Endodermal cell (in vitro differentiated cells): ENCODE data around the gene KDM1B. TPM values are rescaled to one million over a fixed set of nuclear protein-coding genes. Genes with fewer than 3 reads are reported as not detected.

ENCODE experiments used
- DNase-seq: peaks from one replicate; pipeline ENCODE4 v3.0.0-alpha.2; 2017
- H3K27ac ChIP-seq: 2 replicates; pipeline ENCODE4 v1.5.1; 2013; ENCODE audit warnings: mild to moderate bottlenecking, low read depth, low read length, moderate library complexity
- H3K27me3 ChIP-seq: 2 replicates; pipeline ENCODE4 v1.6.1; 2013; ENCODE audit warnings: mild to moderate bottlenecking, low read length, moderate library complexity; ENCODE audit not compliant: insufficient read depth, control insufficient read depth, poor library complexity, severe bottlenecking
- H3K36me3 ChIP-seq: 2 replicates; pipeline ENCODE4 v1.7.0; 2013; ENCODE audit warnings: mild to moderate bottlenecking, low read length, moderate library complexity; ENCODE audit not compliant: control insufficient read depth, insufficient read depth
- H3K4me1 ChIP-seq: one replicate; pipeline ENCODE4 v1.7.0; 2013; ENCODE audit warnings: low read length; ENCODE audit not compliant: control insufficient read depth, insufficient read depth
- H3K4me3 ChIP-seq: 2 replicates; pipeline ENCODE4 v1.5.1; 2013; ENCODE audit warnings: mild to moderate bottlenecking, low read length, moderate library complexity
- H3K9ac ChIP-seq: 2 replicates; pipeline ENCODE4 v1.6.1; 2013; ENCODE audit warnings: mild to moderate bottlenecking, low read length, moderate library complexity; ENCODE audit not compliant: poor library complexity, severe bottlenecking; ENCODE audit errors: extremely low read depth
- H3K9me3 ChIP-seq: 2 replicates; pipeline ENCODE4 v1.6.1; 2013; ENCODE audit warnings: mild to moderate bottlenecking, low read length, moderate library complexity; ENCODE audit not compliant: control insufficient read depth
- H3K27ac Mint-ChIP-seq: 2 replicates; pipeline ENCODE4 v1.8.0; 2020; ENCODE audit warnings: mixed read lengths
- H3K27me3 Mint-ChIP-seq: 2 replicates; pipeline ENCODE4 v1.8.0; 2021; ENCODE audit warnings: mild to moderate bottlenecking, mixed read lengths; ENCODE audit not compliant: insufficient read depth
- H3K36me3 Mint-ChIP-seq: 2 replicates; pipeline ENCODE4 v1.8.0; 2020; ENCODE audit warnings: low read depth, mixed read lengths
- H3K4me1 Mint-ChIP-seq: 2 replicates; pipeline ENCODE4 v1.8.0; 2020; ENCODE audit warnings: mixed read lengths
- H3K4me3 Mint-ChIP-seq: 2 replicates; pipeline ENCODE4 v1.8.0; 2020; ENCODE audit warnings: mild to moderate bottlenecking, moderate library complexity, mixed read lengths
- H3K9me3 Mint-ChIP-seq: 2 replicates; pipeline ENCODE4 v1.8.0; 2020; ENCODE audit warnings: mild to moderate bottlenecking, mixed read lengths
- CTCF ChIP-seq: fragments of 200-600 bp; sonication (generic); conservative IDR thresholded peaks from 2 replicates; pipeline ENCODE4 v1.5.0; 2021; ENCODE audit warnings: antibody characterized with exemption, mild to moderate bottlenecking
- WGBS, 2 experiments: methylation state at CpG; one replicate each; pipeline versions ENCODE4 v1.1.5 to v1.1.7; 2013; ENCODE audit warnings: missing lambda C conversion rate in 2 of 2, mixed read lengths in 1 of 2; ENCODE audit not compliant: insufficient coverage in 1 of 2, insufficient read length in 1 of 2; 5-methylcytosine and 5-hydroxymethylcytosine counted together
- total RNA-seq, 2 donors: library from RNA; stranded (reverse); fragmentation: NEBNext Ultra II Directional in 1 of 2; extraction: Animal tissue kit (Norgen Biotek cat#: 25700) in 1 of 2; gene quantifications; 2 replicates in 1 of 2; 3 replicates in 1 of 2; pipeline ENCODE4 v1.2.1, GENCODE V29; 2021

The KDM1B gene
- total RNA-seq, 2 donors from 2014 or later = 7.7 to 9.3 TPM

- H3K27ac ChIP-seq = no peak overlapping the region
- H3K27me3 Mint-ChIP-seq = peaks cover 1% of the 10 kb centered on the region
- peaks cover 2% of the 10 kb centered on the region for H3K4me1 ChIP-seq
- no peaks in the 10 kb centered on the region for H3K9me3 ChIP-seq
- no peak overlapping the region for H3K9ac ChIP-seq
- no peaks in the 10 kb centered on the region for H3K27me3 ChIP-seq
- peaks cover 64% of the 10 kb centered on the region for H3K36me3 Mint-ChIP-seq
- DNase-seq = no peak
- peaks cover 51% of the 10 kb centered on the region for H3K36me3 ChIP-seq
- H3K4me3 ChIP-seq = peak overlapping the region; percentile 56
- 94 to 96% methylated on average over 2 of the region's 4 CpGs for WGBS, 2 experiments
- no peak for TF ChIP-seq CTCF
- H3K4me3 Mint-ChIP-seq = no peak overlapping the region
- no peaks in the 10 kb centered on the region for H3K9me3 Mint-ChIP-seq
- H3K4me1 Mint-ChIP-seq = peaks cover 22% of the 10 kb centered on the region
- peak overlapping the region; percentile 76 for H3K27ac Mint-ChIP-seq
Observed at GRCh38 chr6:18259675-18260447, 104.6 kb downstream of the KDM1B start.

GRCh38 chr6:18260448-18261106 is 105.4 kb downstream of the KDM1B start:
- Histone ChIP-seq H3K9me3 (peaks cover 7% of the 10 kb centered on the region), H3K4me3 (peak overlapping the region; percentile 97), H3K4me1 (peaks cover 2% of the 10 kb centered on the region), H3K27ac (no peak overlapping the region), H3K9ac (no peak overlapping the region), H3K36me3 (peaks cover 44% of the 10 kb centered on the region), H3K27me3 (no peaks in the 10 kb centered on the region)
- peak overlapping the region; percentile 76 for H3K27ac Mint-ChIP-seq
- peak; percentile 61 for DNase-seq
- peaks cover 3% of the 10 kb centered on the region for H3K27me3 Mint-ChIP-seq
- H3K4me1 Mint-ChIP-seq = peaks cover 29% of the 10 kb centered on the region
- no peaks in the 10 kb centered on the region for H3K9me3 Mint-ChIP-seq
- peak; percentile 34 for TF ChIP-seq CTCF
- 79 to 83% methylated on average over 4 of the region's 4 CpGs for WGBS, 2 experiments
- H3K36me3 Mint-ChIP-seq = peaks cover 57% of the 10 kb centered on the region
- peak overlapping the region; percentile 84 for H3K4me3 Mint-ChIP-seq

- H3K4me1 Mint-ChIP-seq = peaks cover 30% of the 10 kb centered on the region
- Histone ChIP-seq H3K27ac (no peak overlapping the region), H3K36me3 (peaks cover 31% of the 10 kb centered on the region)
Observed at GRCh38 chr6:18261877-18262276, 106.7 kb downstream of the KDM1B start.

More at GRCh38 chr6:18261877-18262276, 106.7 kb downstream of the KDM1B start:
- peaks cover 47% of the 10 kb centered on the region for H3K36me3 Mint-ChIP-seq
- H3K9me3 ChIP-seq = peaks cover 10% of the 10 kb centered on the region
- H3K4me3 Mint-ChIP-seq = peak overlapping the region; percentile 84
- H3K27me3 ChIP-seq = no peaks in the 10 kb centered on the region
- 61 to 76% methylated on average over 6 of the region's 6 CpGs for WGBS, 2 experiments
- H3K4me1 ChIP-seq = peaks cover 2% of the 10 kb centered on the region
- peak overlapping the region; percentile 97 for H3K4me3 ChIP-seq
- no peak for TF ChIP-seq CTCF
- DNase-seq = no peak
- H3K27me3 Mint-ChIP-seq = peaks cover 3% of the 10 kb centered on the region
- no peaks in the 10 kb centered on the region for H3K9me3 Mint-ChIP-seq
- peak overlapping the region; percentile 76 for H3K27ac Mint-ChIP-seq
- H3K9ac ChIP-seq = no peak overlapping the region
